GM12801 (cell line): ENCODE data around the gene IREB2.

Experiments
- CTCF ChIP-seq: IDR thresholded peaks from one replicate; pipeline ENCODE4 v1.5.1; 2011; ENCODE audit warnings: control low read depth; ENCODE audit not compliant: insufficient read length; ENCODE audit errors: extremely low read depth

The IREB2 gene

GRCh38 chr15:78437107-78437761, 782 bp upstream of the IREB2 start:
- no peak for TF ChIP-seq CTCF

GRCh38 chr15:78438619-78439285, 736 bp downstream of the IREB2 start:
- no peak for TF ChIP-seq CTCF

- no peak for TF ChIP-seq CTCF
Measured at GRCh38 chr15:78440375-78441373, 2.7 kb downstream of the IREB2 start.

GRCh38 chr15:78444255-78444654, 6.2 kb downstream of the IREB2 start:
- TF ChIP-seq CTCF: no peak

GRCh38 chr15:78445875-78446274, 7.9 kb downstream of the IREB2 start:
- no peak for TF ChIP-seq CTCF

GRCh38 chr15:78446551-78446950, 8.5 kb downstream of the IREB2 start:
- no peak for TF ChIP-seq CTCF
